Endothelial cell of umbilical vein (primary cell): ENCODE measurements around the gene FAM168B. TPM values are rescaled to one million over a fixed set of nuclear protein-coding genes. Genes with fewer than 3 reads are reported as not detected.

Experiments
- BruUV-seq: library from RNA; stranded (reverse); fragments of 400-500 nt; replicated peaks from 2 replicates; lab custom pipeline; 2021; lab: Mats Ljungman, UMichigan
- CTCF ChIA-PET: fragments of 300-600, 350-600 bp; sonication (Branson Sonifier 250); formaldehyde crosslinking; loops from one replicate; lab custom pipeline; 2021; ENCODE audit warnings: antibody characterized with exemption, inconsistent platforms; lab: Charles Lee
- POLR2A ChIA-PET: fragments of 300-600, 350-600 bp; sonication (Branson Sonifier 250); formaldehyde crosslinking; loops from one replicate; lab custom pipeline; 2021; ENCODE audit warnings: antibody characterized with exemption, inconsistent platforms; lab: Charles Lee
- DNase-seq: peaks from one replicate; pipeline ENCODE4 v3.0.0-alpha.2; 2011; ENCODE audit warnings: low read depth, low spot score
- FAIRE-seq: peaks from 2 replicates; lab custom pipeline; 2011; peaks lifted over from hg19 to GRCh38; lab: Jason Lieb, UNC
- H2AFZ ChIP-seq: 2 replicates; pipeline ENCODE4 v1.6.0; 2012; ENCODE audit warnings: low read depth, low read length, control low read depth, inconsistent platforms
- H3K27ac ChIP-seq: 2 replicates; pipeline ENCODE4 v1.5.1; 2011; ENCODE audit warnings: low read depth, mild to moderate bottlenecking, control low read depth, low read length, moderate library complexity; ENCODE audit not compliant: insufficient read depth
- H3K27me3 ChIP-seq, 2 experiments: 2 replicates each; pipeline versions ENCODE4 v1.6.0 to v1.6.1; 2011; ENCODE audit warnings: low read length in 2 of 2, mixed read lengths in 1 of 2; ENCODE audit not compliant: control insufficient read depth in 2 of 2, insufficient read depth in 2 of 2
- H3K36me3 ChIP-seq, 2 experiments: 2 replicates in 1 of 2; 3 replicates in 1 of 2; pipeline ENCODE4 v1.5.1; 2011; ENCODE audit warnings: low read length in 2 of 2, mild to moderate bottlenecking in 1 of 2, moderate library complexity in 1 of 2; ENCODE audit not compliant: control insufficient read depth in 2 of 2, insufficient read depth in 2 of 2; ENCODE audit errors: extremely low read depth in 1 of 2
- H3K4me1 ChIP-seq: 3 replicates; pipeline ENCODE4 v1.5.1; 2011; ENCODE audit warnings: mild to moderate bottlenecking, low read length; ENCODE audit not compliant: control insufficient read depth, insufficient read depth; ENCODE audit errors: extremely low read depth
- H3K4me2 ChIP-seq: 2 replicates; pipeline ENCODE4 v1.6.1; 2011; ENCODE audit warnings: low read length, control low read depth, mixed read lengths; ENCODE audit not compliant: insufficient read depth
- H3K4me3 ChIP-seq, 3 experiments: fragments of 200-600 bp in 1 of 3; sonication (generic), shearing (Covaris generic) in 1 of 3; replicated peaks in 1 of 3; 2 replicates each; pipeline ENCODE4 v1.5.1; 2011 to 2016; ENCODE audit warnings: control low read depth in 3 of 3, low read length in 3 of 3, mild to moderate bottlenecking in 2 of 3, inconsistent platforms in 1 of 3, low read depth in 1 of 3, moderate library complexity in 1 of 3; ENCODE audit not compliant: insufficient read depth in 1 of 3
- H3K79me2 ChIP-seq: 2 replicates; pipeline ENCODE4 v1.6.0; 2012; ENCODE audit warnings: low read length, inconsistent platforms; ENCODE audit not compliant: control insufficient read depth, insufficient read depth
- H3K9ac ChIP-seq: replicated peaks from 2 replicates; pipeline ENCODE3; 2011; ENCODE audit warnings: low read length, control low read depth; ENCODE audit not compliant: insufficient read depth; ENCODE audit errors: extremely low read depth
- H3K9me1 ChIP-seq: replicated peaks from 3 replicates; pipeline ENCODE4 v1.6.0; 2011; ENCODE audit warnings: mild to moderate bottlenecking, low read length; ENCODE audit not compliant: control insufficient read depth, insufficient read depth; ENCODE audit errors: extremely low read depth
- H3K9me3 ChIP-seq: replicated peaks from 2 replicates; pipeline ENCODE4 v1.5.1; 2012; ENCODE audit warnings: low read length, inconsistent platforms; ENCODE audit not compliant: control insufficient read depth, insufficient read depth
- H4K20me1 ChIP-seq: replicated peaks from 2 replicates; pipeline ENCODE3; 2011; ENCODE audit warnings: mild to moderate bottlenecking, low read length; ENCODE audit not compliant: control insufficient read depth, insufficient read depth; ENCODE audit errors: extremely low read depth
- EZH2 ChIP-seq: IDR thresholded peaks from 2 replicates; pipeline ENCODE4 v1.6.1; 2012; ENCODE audit warnings: borderline replicate concordance, low read depth, mild to moderate bottlenecking, moderate library complexity, low read length, inconsistent platforms; ENCODE audit not compliant: severe bottlenecking
- FOS ChIP-seq: IDR thresholded peaks from 2 replicates; pipeline ENCODE4 v1.6.1; 2011; ENCODE audit warnings: mild to moderate bottlenecking, low read length, moderate library complexity, borderline replicate concordance; ENCODE audit not compliant: insufficient read depth
- GATA2 ChIP-seq: IDR thresholded peaks from 2 replicates; pipeline ENCODE4 v1.7.0; 2011; ENCODE audit warnings: low read depth, mild to moderate bottlenecking, moderate library complexity, mixed read lengths, low read length; ENCODE audit not compliant: insufficient read length, insufficient read depth
- JUN ChIP-seq: IDR thresholded peaks from 2 replicates; pipeline ENCODE4 v1.6.1; 2011; ENCODE audit warnings: borderline replicate concordance, low read depth; ENCODE audit not compliant: insufficient read length, insufficient read depth
- MYC ChIP-seq: IDR thresholded peaks from one replicate; pipeline ENCODE4 v1.6.1; 2011; ENCODE audit warnings: mild to moderate bottlenecking, low read depth, low read length
- POLR2A ChIP-seq: IDR thresholded peaks from 2 replicates; pipeline ENCODE4 v1.6.1; 2012; ENCODE audit warnings: low read depth, mild to moderate bottlenecking, control low read depth, low read length
- POLR2AphosphoS5 ChIP-seq: IDR thresholded peaks from 2 replicates; pipeline ENCODE4 v1.6.1; 2012; ENCODE audit warnings: low read depth, mild to moderate bottlenecking, control low read depth, low read length, moderate library complexity; ENCODE audit not compliant: insufficient read depth
- dilution Hi-C: fragments of 300-500 bp; cut with MboI; formaldehyde crosslinking; loops from one replicate; pipeline ENCODE4 v1.15.0; 2019; ENCODE audit warnings: low sequenced_read_pairs; ENCODE audit not compliant: extremely low pct_ligation_motif_present
- intact Hi-C: fragments of 100-400 bp; cut with micrococcal nuclease; formaldehyde crosslinking; loops from one replicate; pipeline ENCODE4 v1.10.0; 2022
- polyA plus RNA-seq, 4 experiments: library from polyadenylated mRNA; depleted of rRNA in 3 of 4; stranded (reverse) in 3 of 4; unstranded in 1 of 4; fragments of >200 nt; gene quantifications; 2 replicates each; pipeline versions ENCODE4 v1.2.1 to v1.2.3, GENCODE V29; 2011 to 2012; ENCODE audit warnings: missing spikeins in 1 of 4
- total RNA-seq: library from RNA; stranded (reverse); gene quantifications from 2 replicates; pipeline ENCODE4 v1.2.3, GENCODE V29; 2021
- TF ChIP-seq, protein P1 (sequence below), 2 donors: IDR thresholded peaks; 1 replicate in 1 of 2; 2 replicates in 1 of 2; pipeline ENCODE4 v1.5.1; 2011; ENCODE audit warnings: low read length in 2 of 2, mild to moderate bottlenecking in 2 of 2, moderate library complexity in 2 of 2, control low read depth in 1 of 2, inconsistent platforms in 1 of 2, low read depth in 1 of 2; ENCODE audit not compliant: insufficient read depth in 1 of 2; ENCODE audit errors: extremely low read depth in 1 of 2
- TF ChIP-seq, protein P2 (sequence below): IDR thresholded peaks from 2 replicates; pipeline ENCODE4 v1.6.1; 2011; ENCODE audit not compliant: insufficient read depth, insufficient read length

The FAM168B gene
- total and polyA plus RNA-seq, 2 donors (not counting 3 experiments of a cell fraction or from before 2014, with no cell fraction given), result 109 to 183 TPM

DNA sequence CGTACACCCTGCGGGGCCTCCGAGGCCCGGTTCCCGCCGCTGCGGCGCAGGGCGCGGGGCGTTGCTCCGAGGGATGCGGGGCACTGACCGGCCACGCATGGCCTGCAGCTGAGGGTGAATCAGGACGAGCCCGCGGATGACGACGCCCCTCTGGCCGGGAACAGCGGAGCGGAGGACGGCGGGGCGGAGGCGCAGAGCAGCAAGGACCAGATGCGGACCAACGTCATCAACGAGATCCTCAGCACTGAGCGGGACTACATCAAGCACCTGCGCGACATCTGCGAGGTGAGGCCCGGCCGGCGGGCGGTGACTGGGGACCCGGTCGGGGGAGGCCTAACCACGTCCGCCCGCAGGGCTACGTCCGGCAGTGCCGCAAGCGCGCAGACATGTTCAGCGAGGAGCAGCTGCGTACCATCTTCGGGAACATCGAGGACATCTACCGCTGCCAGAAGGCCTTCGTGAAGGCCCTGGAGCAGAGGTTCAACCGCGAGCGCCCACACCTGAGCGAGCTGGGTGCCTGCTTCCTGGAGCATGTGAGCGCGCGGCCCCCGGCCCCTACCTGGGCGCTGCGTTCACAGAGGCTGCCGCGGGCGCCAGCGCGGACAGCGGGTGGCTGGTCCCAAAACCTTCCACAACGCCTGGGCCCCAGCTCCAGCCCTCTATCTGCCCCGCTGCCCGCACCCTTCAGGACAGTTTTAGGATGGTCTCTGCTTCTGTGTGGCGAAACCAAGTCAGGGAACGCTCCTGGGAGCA, 53.2 kb downstream of the FAM168B start:
- Histone ChIP-seq H4K20me1 (no peaks in the 10 kb centered on the region), H3K27ac (no peak overlapping the region), H3K9me1 (no peaks in the 10 kb centered on the region), H3K9ac (no peak overlapping the region), H3K9me3 (no peaks in the 10 kb centered on the region), H3K79me2 (no peaks in the 10 kb centered on the region), H2AFZ (no peak overlapping the region), H3K4me3 (peak overlapping the region in 1 of 3 experiments; percentile 11), H3K4me2 (no peak overlapping the region), H3K27me3 (peaks cover 37 to 48% of the 10 kb centered on the region in 2 experiments), H3K36me3 (no peaks in the 10 kb centered on the region), H3K4me1 (no peaks in the 10 kb centered on the region)
- POLR2A ChIA-PET, result no interaction called here
- FAIRE-seq (no peak), DNase-seq (no peak)
- dilution Hi-C loops, result no loop called here
- intact Hi-C loops, result loop anchor here (10.0 kb wide), 1 partner anchor 245 kb away; no protein-coding TSS in a partner anchor
- CTCF ChIA-PET, result interaction anchor here (0.8 to 1.5 kb wide), 2 partner anchors 9 to 61 kb away, joined by 3 read pairs; no protein-coding TSS in a partner anchor
- TF ChIP-seq POLR2A, result no peak
- TF ChIP-seq EZH2, result peak; percentile 98
- TF ChIP-seq POLR2AphosphoS5, result no peak
- BruUV-seq, result no TSS peak

DNA sequence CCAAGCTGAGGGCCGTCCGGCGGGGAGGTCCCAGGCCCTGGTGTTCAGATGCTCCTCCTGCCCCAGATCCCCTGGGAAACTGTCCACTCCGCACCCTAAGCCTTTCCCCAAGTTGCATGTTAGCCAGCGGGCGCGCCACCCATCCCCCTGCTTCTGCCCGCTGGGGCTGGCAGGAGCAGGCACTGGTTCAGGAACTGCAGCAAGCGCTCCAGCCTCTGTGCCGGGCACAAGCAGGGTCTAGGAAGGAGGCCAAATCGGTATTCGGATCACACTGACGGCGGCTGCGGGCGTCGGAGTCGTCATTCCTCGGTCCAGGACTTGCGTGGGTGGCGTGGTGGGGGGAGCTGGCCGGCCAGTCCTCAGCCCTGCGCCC, 53.7 kb downstream of the FAM168B start:
- no peak overlapping the region for H3K9ac ChIP-seq
- no peaks in the 10 kb centered on the region for H3K9me3 ChIP-seq
- TF ChIP-seq POLR2AphosphoS5, result no peak
- TF ChIP-seq FOS, result no peak
- no peak for TF ChIP-seq EZH2
- TF ChIP-seq GATA2, result no peak
- TF ChIP-seq, protein P1, sequence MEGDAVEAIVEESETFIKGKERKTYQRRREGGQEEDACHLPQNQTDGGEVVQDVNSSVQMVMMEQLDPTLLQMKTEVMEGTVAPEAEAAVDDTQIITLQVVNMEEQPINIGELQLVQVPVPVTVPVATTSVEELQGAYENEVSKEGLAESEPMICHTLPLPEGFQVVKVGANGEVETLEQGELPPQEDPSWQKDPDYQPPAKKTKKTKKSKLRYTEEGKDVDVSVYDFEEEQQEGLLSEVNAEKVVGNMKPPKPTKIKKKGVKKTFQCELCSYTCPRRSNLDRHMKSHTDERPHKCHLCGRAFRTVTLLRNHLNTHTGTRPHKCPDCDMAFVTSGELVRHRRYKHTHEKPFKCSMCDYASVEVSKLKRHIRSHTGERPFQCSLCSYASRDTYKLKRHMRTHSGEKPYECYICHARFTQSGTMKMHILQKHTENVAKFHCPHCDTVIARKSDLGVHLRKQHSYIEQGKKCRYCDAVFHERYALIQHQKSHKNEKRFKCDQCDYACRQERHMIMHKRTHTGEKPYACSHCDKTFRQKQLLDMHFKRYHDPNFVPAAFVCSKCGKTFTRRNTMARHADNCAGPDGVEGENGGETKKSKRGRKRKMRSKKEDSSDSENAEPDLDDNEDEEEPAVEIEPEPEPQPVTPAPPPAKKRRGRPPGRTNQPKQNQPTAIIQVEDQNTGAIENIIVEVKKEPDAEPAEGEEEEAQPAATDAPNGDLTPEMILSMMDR (IDR thresholded peaks at IDR 0.05; ENCODE audit: extremely low read depth in 1 of 2, insufficient read depth in 1 of 2, low read depth in 1 of 2, low read length in 2 of 2), result no peak
- TF ChIP-seq JUN, result no peak
- no peak for TF ChIP-seq MYC
- TF ChIP-seq, protein P2, sequence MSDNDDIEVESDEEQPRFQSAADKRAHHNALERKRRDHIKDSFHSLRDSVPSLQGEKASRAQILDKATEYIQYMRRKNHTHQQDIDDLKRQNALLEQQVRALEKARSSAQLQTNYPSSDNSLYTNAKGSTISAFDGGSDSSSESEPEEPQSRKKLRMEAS, result no peak
- no peak for TF ChIP-seq POLR2A
- H4K20me1 ChIP-seq, result no peaks in the 10 kb centered on the region
- no peaks in the 10 kb centered on the region for H3K9me1 ChIP-seq
- peaks cover 39 to 48% of the 10 kb centered on the region in 2 experiments for H3K27me3 ChIP-seq
- ChIA-PET POLR2A (no interaction called here), CTCF (no interaction called here)
- no peak overlapping the region for H3K4me2 ChIP-seq
- BruUV-seq, result no TSS peak
- H3K4me1 ChIP-seq, result no peaks in the 10 kb centered on the region
- H3K27ac ChIP-seq, result no peak overlapping the region
- no peak for DNase-seq
- H3K4me3 ChIP-seq, result peak overlapping the region in 1 of 3 experiments; percentile 11
- intact Hi-C loops, result no loop called here
- no peak for FAIRE-seq
- H3K36me3 ChIP-seq, result no peaks in the 10 kb centered on the region
- dilution Hi-C loops, result no loop called here
- H3K79me2 ChIP-seq, result no peaks in the 10 kb centered on the region
- no peak overlapping the region for H2AFZ ChIP-seq
